Breast epithelium (tissue), 4 donors: ENCODE results near the gene TAS2R41. TPM values are rescaled to one million over a fixed set of nuclear protein-coding genes. Genes with fewer than 3 reads are reported as not detected.

Experiments used
- DNase-seq, 2 donors: peaks; one replicate each; pipeline ENCODE4 v3.0.0-alpha.2; 2019; ENCODE audit warnings: low spot score in 2 of 2
- H3K27ac ChIP-seq, 2 donors: fragments of 200-600 bp; sonication (generic) in 1 of 2; one replicate each; pipeline ENCODE4 v1.5.1; 2016 to 2019; ENCODE audit warnings: mild to moderate bottlenecking in 1 of 2
- H3K27me3 ChIP-seq, 2 donors: fragments of 200-600 bp; sonication (generic) in 1 of 2; one replicate each; pipeline versions ENCODE4 v1.5.1 to v1.6.0; 2017 to 2019; ENCODE audit warnings: control low read depth in 1 of 2, mild to moderate bottlenecking in 1 of 2
- H3K36me3 ChIP-seq: fragments of 200-600 bp; one replicate; pipeline ENCODE4 v1.5.1; 2019
- H3K4me1 ChIP-seq, 2 donors: fragments of 200-600 bp; sonication (generic); one replicate each; pipeline ENCODE4 v1.5.1; 2016 to 2019; ENCODE audit warnings: control low read depth in 1 of 2
- H3K4me3 ChIP-seq, 3 donors: fragments of 200-600 bp; sonication (generic); 1 replicate in 2 of 3; 2 replicates in 1 of 3; pipeline ENCODE4 v1.5.1; 2016 to 2019; ENCODE audit warnings: mild to moderate bottlenecking in 3 of 3, moderate library complexity in 2 of 3
- H3K9me3 ChIP-seq, 2 donors: fragments of 200-600 bp; sonication (generic) in 1 of 2; one replicate each; pipeline ENCODE4 v1.5.1; 2016 to 2019; ENCODE audit warnings: control low read depth in 1 of 2
- CTCF ChIP-seq, 3 donors: fragments of 450-650 bp; IDR thresholded peaks; one replicate each; pipeline ENCODE4 v1.5.1; 2016 to 2017; ENCODE audit warnings: antibody characterized with exemption in 3 of 3, mild to moderate bottlenecking in 3 of 3, moderate library complexity in 3 of 3
- POLR2A ChIP-seq: fragments of 450-650 bp; IDR thresholded peaks from one replicate; pipeline ENCODE4 v1.6.1; 2016; ENCODE audit warnings: antibody characterized with exemption, mild to moderate bottlenecking, moderate library complexity
- POLR2AphosphoS5 ChIP-seq, 3 donors: sonication (generic); formaldehyde crosslinking; IDR thresholded peaks; one replicate each; pipeline ENCODE4 v1.6.1; 2017; ENCODE audit warnings: antibody characterized with exemption in 3 of 3
- intact Hi-C: fragments of 100-400 bp; cut with DNase I; formaldehyde crosslinking; loops from one replicate; pipeline ENCODE4 v1.15.1; 2023; ENCODE audit warnings: low total_unique reads
- total RNA-seq, 3 donors: library from RNA; depleted of rRNA; stranded (reverse); fragments of >200 nt; gene quantifications; one replicate each; pipeline ENCODE4 v1.1.0, GENCODE V29; 2016

Gene TAS2R41, protein sequence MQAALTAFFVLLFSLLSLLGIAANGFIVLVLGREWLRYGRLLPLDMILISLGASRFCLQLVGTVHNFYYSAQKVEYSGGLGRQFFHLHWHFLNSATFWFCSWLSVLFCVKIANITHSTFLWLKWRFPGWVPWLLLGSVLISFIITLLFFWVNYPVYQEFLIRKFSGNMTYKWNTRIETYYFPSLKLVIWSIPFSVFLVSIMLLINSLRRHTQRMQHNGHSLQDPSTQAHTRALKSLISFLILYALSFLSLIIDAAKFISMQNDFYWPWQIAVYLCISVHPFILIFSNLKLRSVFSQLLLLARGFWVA
- total RNA-seq, result 1 to 10 TPM in 1 of 3 donors, under 1 TPM in 1, not detected in 1; 0.66 to 1.3 TPM

- peak within 1 kb of the TSS; percentile 19 to 77 for H3K27ac ChIP-seq
- H3K4me1 ChIP-seq, result no peaks in the 10 kb centered on the region
- H3K4me3 ChIP-seq, result no peak within 1 kb of the TSS
- intact Hi-C loops, result no loop called here
- no peak for DNase-seq
- TF ChIP-seq CTCF (IDR thresholded peaks at IDR 0.05) (no peak), POLR2A (no peak), POLR2AphosphoS5 (IDR thresholded peaks at IDR 0.05) (no peak)
- H3K36me3 ChIP-seq, result no peaks in the 10 kb centered on the region
- H3K27me3 ChIP-seq, result no peaks in the 10 kb centered on the region
- H3K9me3 ChIP-seq, result no peaks in the 10 kb centered on the region
Measured at GRCh38 chr7:143477501-143478150, at the start of gene TAS2R41. Gene TAS2R41 (plus strand): TSS chr7:143477873. CDS start chr7:143477873, 0 bp downstream.

- no peaks in the 10 kb centered on the region for H3K36me3 ChIP-seq
- peak overlapping the region; percentile 23 to 25 for H3K27ac ChIP-seq
- H3K4me1 ChIP-seq, result no peaks in the 10 kb centered on the region
- H3K4me3 ChIP-seq, result no peak overlapping the region
- no peak for DNase-seq
- intact Hi-C loops, result no loop called here
- no peaks in the 10 kb centered on the region for H3K9me3 ChIP-seq
- no peaks in the 10 kb centered on the region for H3K27me3 ChIP-seq
- TF ChIP-seq CTCF (IDR thresholded peaks at IDR 0.05), result no peak
- no peak for TF ChIP-seq POLR2A
Measured at GRCh38 chr7:143429770-143430698, 47.6 kb upstream of the TAS2R41 start.

DNA sequence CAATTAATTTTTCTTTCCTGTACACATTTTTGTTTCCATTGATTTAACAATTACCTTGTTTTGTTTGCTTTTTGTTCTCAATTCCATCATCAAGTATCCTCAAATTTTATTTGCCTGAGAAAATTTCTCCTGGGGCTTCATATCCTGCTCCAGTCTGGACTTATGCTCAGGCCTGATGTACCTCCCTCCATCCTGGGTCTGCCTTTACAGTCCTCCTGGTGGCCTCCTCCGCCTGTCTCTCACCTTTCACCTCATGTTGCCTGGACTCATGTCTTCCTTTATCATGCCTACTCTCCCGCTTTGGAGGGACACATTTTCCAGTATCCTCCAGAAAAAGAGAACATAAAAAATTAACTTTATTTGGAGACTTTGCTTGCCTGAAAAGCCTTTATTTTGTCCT, 46.6 kb upstream of the TAS2R41 start:
- H3K4me1 ChIP-seq, result no peaks in the 10 kb centered on the region
- DNase-seq, result no peak
- no peaks in the 10 kb centered on the region for H3K36me3 ChIP-seq
- no peaks in the 10 kb centered on the region for H3K9me3 ChIP-seq
- no peak overlapping the region for H3K27ac ChIP-seq
- intact Hi-C loops, result no loop called here
- TF ChIP-seq POLR2A (no peak), POLR2AphosphoS5 (IDR thresholded peaks at IDR 0.05) (no peak), CTCF (IDR thresholded peaks at IDR 0.05) (no peak)
- no peak overlapping the region for H3K4me3 ChIP-seq
- no peaks in the 10 kb centered on the region for H3K27me3 ChIP-seq

DNA sequence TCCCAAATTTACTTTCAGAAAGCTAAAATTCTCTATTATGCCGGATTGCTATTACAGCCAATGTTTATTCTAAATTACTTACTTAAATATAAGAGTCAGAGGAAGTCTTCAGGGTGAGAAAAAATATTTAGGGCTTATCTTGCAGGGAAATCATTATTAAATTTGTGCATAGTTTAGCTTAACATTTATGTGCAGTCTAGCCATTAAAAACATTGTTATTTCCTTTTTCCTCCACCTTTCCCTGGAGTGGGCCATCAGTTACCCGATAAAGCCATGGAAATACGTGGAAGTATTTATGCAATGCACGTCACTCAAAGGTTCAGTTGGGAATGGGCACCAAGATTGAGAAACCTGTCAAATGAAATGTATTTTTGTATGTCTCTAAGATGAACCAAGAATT, 43.9 kb upstream of the TAS2R41 start:
- DNase-seq, result no peak
- H3K4me3 ChIP-seq, result no peak overlapping the region
- H3K27me3 ChIP-seq, result no peaks in the 10 kb centered on the region
- TF ChIP-seq CTCF (IDR thresholded peaks at IDR 0.05) (no peak), POLR2A (no peak), POLR2AphosphoS5 (IDR thresholded peaks at IDR 0.05) (no peak)
- no peaks in the 10 kb centered on the region for H3K4me1 ChIP-seq
- H3K36me3 ChIP-seq, result no peaks in the 10 kb centered on the region
- intact Hi-C loops, result no loop called here
- no peak overlapping the region for H3K27ac ChIP-seq
- no peaks in the 10 kb centered on the region for H3K9me3 ChIP-seq
